ENCODE data around the gene RTCA.
A peak's percentile ranks its signal among the peaks of the same experiment; 100 is the strongest.
"Not testable (repeated sequence)": the region's sequence is repeated elsewhere in the genome, so short reads cannot be mapped to it uniquely, and the experiment has no call there.

RTCA gene

GRCh38 chr1:100265931-100266740 is at the start of gene RTCA:
TSS of gene RTCA (plus strand) at chr1:100266216. CDS start at chr1:100266376, 160 bp downstream.
- H3K36me3 ChIP-seq (ENCODE audit: insufficient read depth, low read length), result peaks cover 23% of the 10 kb centered on the region
- peaks cover 8% of the 10 kb centered on the region for H3K9me3 ChIP-seq (ENCODE audit: control insufficient read depth, insufficient read depth, low read length)

GRCh38 chr1:100217834-100218233 is 48.2 kb upstream of the RTCA start:
- Histone ChIP-seq H3K36me3 (ENCODE audit: insufficient read depth, low read length) (no peaks in the 10 kb centered on the region), H3K4me1 (ENCODE audit: insufficient read depth, low read length) (no peaks in the 10 kb centered on the region), H3K9me3 (ENCODE audit: control insufficient read depth, insufficient read depth, low read length) (no peaks in the 10 kb centered on the region), H3K9ac (ENCODE audit: low read depth, low read length) (no peak overlapping the region)

More at GRCh38 chr1:100265931-100266740, at the start of gene RTCA:
- no peaks in the 10 kb centered on the region for H3K4me1 ChIP-seq (ENCODE audit: insufficient read depth, low read length)
- peak within 1 kb of the TSS; percentile 99 for H3K9ac ChIP-seq (ENCODE audit: low read depth, low read length)

GRCh38 chr1:100219457-100219856 is 46.6 kb upstream of the RTCA start:
- Histone ChIP-seq H3K9ac (ENCODE audit: low read depth, low read length) (no peak overlapping the region), H3K36me3 (ENCODE audit: insufficient read depth, low read length) (no peaks in the 10 kb centered on the region), H3K4me1 (ENCODE audit: insufficient read depth, low read length) (no peaks in the 10 kb centered on the region), H3K9me3 (ENCODE audit: control insufficient read depth, insufficient read depth, low read length) (no peaks in the 10 kb centered on the region)

- no peaks in the 10 kb centered on the region for H3K9me3 ChIP-seq (ENCODE audit: control insufficient read depth, insufficient read depth, low read length)
- H3K4me1 ChIP-seq (ENCODE audit: insufficient read depth, low read length), result no peaks in the 10 kb centered on the region
- no peak overlapping the region for H3K9ac ChIP-seq (ENCODE audit: low read depth, low read length)
- H3K36me3 ChIP-seq (ENCODE audit: insufficient read depth, low read length), result no peaks in the 10 kb centered on the region
These were observed 46.1 kb upstream of the RTCA start for GRCh38 chr1:100219883-100220282.

- H3K4me1 ChIP-seq (ENCODE audit: insufficient read depth, low read length), result no peaks in the 10 kb centered on the region
- no peak overlapping the region for H3K9ac ChIP-seq (ENCODE audit: low read depth, low read length)
- no peaks in the 10 kb centered on the region; the same call in 1 of the 2 replicates for H3K36me3 ChIP-seq (ENCODE audit: insufficient read depth, low read length)
- H3K9me3 ChIP-seq (ENCODE audit: control insufficient read depth, insufficient read depth, low read length), result no peaks in the 10 kb centered on the region
These were observed 43.6 kb upstream of the RTCA start for GRCh38 chr1:100222428-100222827.

- no peaks in the 10 kb centered on the region for H3K9me3 ChIP-seq (ENCODE audit: control insufficient read depth, insufficient read depth, low read length)
- no peaks in the 10 kb centered on the region for H3K4me1 ChIP-seq (ENCODE audit: insufficient read depth, low read length)
- no peak overlapping the region; the same call in 1 of the 2 replicates for H3K9ac ChIP-seq (ENCODE audit: low read depth, low read length)
- peaks cover 3% of the 10 kb centered on the region; the same call in 1 of the 2 replicates for H3K36me3 ChIP-seq (ENCODE audit: insufficient read depth, low read length)
These were observed 36.2 kb upstream of the RTCA start for GRCh38 chr1:100229681-100230443.

- Histone ChIP-seq H3K9me3 (ENCODE audit: control insufficient read depth, insufficient read depth, low read length) (no peaks in the 10 kb centered on the region), H3K4me1 (ENCODE audit: insufficient read depth, low read length) (no peaks in the 10 kb centered on the region), H3K36me3 (ENCODE audit: insufficient read depth, low read length) (peaks cover 3% of the 10 kb centered on the region; the same call in 1 of the 2 replicates), H3K9ac (ENCODE audit: low read depth, low read length) (no peak overlapping the region)
These were observed 35.3 kb upstream of the RTCA start for GRCh38 chr1:100230765-100231164.

- Histone ChIP-seq H3K9ac (ENCODE audit: low read depth, low read length) (no peak overlapping the region), H3K4me1 (ENCODE audit: insufficient read depth, low read length) (no peaks in the 10 kb centered on the region), H3K9me3 (ENCODE audit: control insufficient read depth, insufficient read depth, low read length) (no peaks in the 10 kb centered on the region), H3K36me3 (ENCODE audit: insufficient read depth, low read length) (peaks cover 3% of the 10 kb centered on the region; the same call in 1 of the 2 replicates)
These were observed 34.3 kb upstream of the RTCA start for GRCh38 chr1:100231721-100232120.

- Histone ChIP-seq H3K36me3 (ENCODE audit: insufficient read depth, low read length) (peaks cover 3% of the 10 kb centered on the region; the same call in 1 of the 2 replicates), H3K9ac (ENCODE audit: low read depth, low read length) (no peak overlapping the region), H3K4me1 (ENCODE audit: insufficient read depth, low read length) (no peaks in the 10 kb centered on the region), H3K9me3 (ENCODE audit: control insufficient read depth, insufficient read depth, low read length) (no peaks in the 10 kb centered on the region)
These were observed 33.9 kb upstream of the RTCA start for GRCh38 chr1:100232156-100232555.

- H3K4me1 ChIP-seq (ENCODE audit: insufficient read depth, low read length); H3K36me3 ChIP-seq (ENCODE audit: insufficient read depth, low read length): not testable (repeated sequence)
These were observed 32.5 kb upstream of the RTCA start for GRCh38 chr1:100233566-100233965.

GRCh38 chr1:100234432-100234831 is 31.6 kb upstream of the RTCA start:
- no peaks in the 10 kb centered on the region for H3K9me3 ChIP-seq (ENCODE audit: control insufficient read depth, insufficient read depth, low read length)
- no peaks in the 10 kb centered on the region for H3K4me1 ChIP-seq (ENCODE audit: insufficient read depth, low read length)
- no peak overlapping the region for H3K9ac ChIP-seq (ENCODE audit: low read depth, low read length)
- H3K36me3 ChIP-seq (ENCODE audit: insufficient read depth, low read length), result peaks cover 3% of the 10 kb centered on the region; the same call in 1 of the 2 replicates

More at GRCh38 chr1:100233566-100233965, 32.5 kb upstream of the RTCA start:
- H3K9ac ChIP-seq (ENCODE audit: low read depth, low read length); H3K9me3 ChIP-seq (ENCODE audit: control insufficient read depth, insufficient read depth, low read length): not testable (repeated sequence)

GRCh38 chr1:100237091-100237490 is 28.9 kb upstream of the RTCA start:
- Histone ChIP-seq H3K36me3 (ENCODE audit: insufficient read depth, low read length) (no peaks in the 10 kb centered on the region), H3K9me3 (ENCODE audit: control insufficient read depth, insufficient read depth, low read length) (no peaks in the 10 kb centered on the region), H3K9ac (ENCODE audit: low read depth, low read length) (no peak overlapping the region), H3K4me1 (ENCODE audit: insufficient read depth, low read length) (no peaks in the 10 kb centered on the region)

- Histone ChIP-seq H3K9ac (ENCODE audit: low read depth, low read length) (no peak overlapping the region), H3K9me3 (ENCODE audit: control insufficient read depth, insufficient read depth, low read length) (no peaks in the 10 kb centered on the region), H3K36me3 (ENCODE audit: insufficient read depth, low read length) (no peaks in the 10 kb centered on the region), H3K4me1 (ENCODE audit: insufficient read depth, low read length) (no peaks in the 10 kb centered on the region)
These were observed 26.1 kb upstream of the RTCA start for GRCh38 chr1:100239961-100240360.

GRCh38 chr1:100240631-100241030 is 25.4 kb upstream of the RTCA start:
- H3K9me3 ChIP-seq (ENCODE audit: control insufficient read depth, insufficient read depth, low read length), result no peaks in the 10 kb centered on the region
- no peak overlapping the region for H3K9ac ChIP-seq (ENCODE audit: low read depth, low read length)
- H3K4me1 ChIP-seq (ENCODE audit: insufficient read depth, low read length), result no peaks in the 10 kb centered on the region
- H3K36me3 ChIP-seq (ENCODE audit: insufficient read depth, low read length), result no peaks in the 10 kb centered on the region

- Histone ChIP-seq H3K4me1 (ENCODE audit: insufficient read depth, low read length) (no peaks in the 10 kb centered on the region), H3K9me3 (ENCODE audit: control insufficient read depth, insufficient read depth, low read length) (no peaks in the 10 kb centered on the region), H3K9ac (ENCODE audit: low read depth, low read length) (no peak overlapping the region), H3K36me3 (ENCODE audit: insufficient read depth, low read length) (no peaks in the 10 kb centered on the region)
These were observed 19.3 kb upstream of the RTCA start for GRCh38 chr1:100246738-100247137.

Data from ES-I3 (cell line).